HG02870 (cell line): ENCODE results near the gene SLC25A28.
A peak's percentile ranks its signal among the peaks of the same experiment; 100 is the strongest.
"Not testable (repeated sequence)": the region's sequence is repeated elsewhere in the genome, so short reads cannot be mapped to it uniquely, and the experiment has no call there.

Experiments
- ATAC-seq: cut with Tn5 transposase; IDR thresholded peaks from one replicate; pipeline ENCODE4 v1.9.1; 2021; ENCODE audit warnings: mild to moderate bottlenecking, moderate library complexity; ENCODE audit not compliant: unreplicated experiment

Gene SLC25A28

DNA sequence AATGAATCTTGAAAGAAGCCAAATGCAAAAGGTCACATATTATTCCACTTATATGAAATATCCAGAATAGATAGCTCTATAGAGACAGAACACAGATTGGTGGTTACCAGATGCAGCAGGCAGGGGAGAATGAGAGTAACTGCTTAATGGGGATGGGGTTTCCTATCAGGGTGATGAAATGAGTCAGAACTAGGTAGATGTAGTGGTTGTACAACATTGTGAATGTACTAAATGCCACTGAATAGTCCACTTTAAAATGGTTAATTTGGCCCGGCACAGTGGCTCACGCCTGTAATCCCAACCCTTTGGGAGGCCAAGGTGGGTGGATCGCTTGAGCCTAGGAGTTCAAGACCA, 9.4 kb upstream of the SLC25A28 start:
- peak; percentile 80 for ATAC-seq

DNA sequence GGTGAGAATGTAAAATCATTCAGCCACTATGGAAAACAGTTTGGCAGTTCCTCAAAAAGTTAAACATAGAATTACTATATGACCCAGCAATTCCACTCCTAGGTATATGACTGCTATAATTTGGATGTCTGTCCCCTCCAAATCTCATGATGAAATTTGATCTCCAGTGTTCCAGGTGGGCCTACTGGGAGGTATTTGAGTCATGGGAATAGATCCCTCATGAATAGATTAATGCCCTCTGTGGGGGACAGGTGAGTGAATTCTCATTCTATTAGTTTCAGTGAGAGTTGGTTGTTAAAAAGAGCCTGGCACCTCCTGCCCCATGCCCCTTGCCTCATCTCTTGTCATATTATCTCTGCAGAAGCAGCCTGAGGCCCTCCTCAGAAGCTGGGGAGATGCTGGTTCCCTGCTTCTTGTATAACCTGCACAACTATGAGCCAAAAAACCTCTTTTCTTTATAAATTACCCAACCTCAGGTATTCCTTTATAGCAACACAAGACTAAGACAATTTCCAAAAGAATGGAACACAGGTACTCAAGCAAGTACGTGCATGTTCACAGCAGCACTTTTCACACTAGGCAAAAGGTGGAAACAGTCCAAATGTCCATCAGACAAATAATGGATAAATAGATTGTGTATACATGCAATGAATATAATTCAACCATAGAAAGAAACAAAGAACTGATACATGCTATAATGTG, 8.8 kb upstream of the SLC25A28 start:
- peak; percentile 16 for ATAC-seq

DNA sequence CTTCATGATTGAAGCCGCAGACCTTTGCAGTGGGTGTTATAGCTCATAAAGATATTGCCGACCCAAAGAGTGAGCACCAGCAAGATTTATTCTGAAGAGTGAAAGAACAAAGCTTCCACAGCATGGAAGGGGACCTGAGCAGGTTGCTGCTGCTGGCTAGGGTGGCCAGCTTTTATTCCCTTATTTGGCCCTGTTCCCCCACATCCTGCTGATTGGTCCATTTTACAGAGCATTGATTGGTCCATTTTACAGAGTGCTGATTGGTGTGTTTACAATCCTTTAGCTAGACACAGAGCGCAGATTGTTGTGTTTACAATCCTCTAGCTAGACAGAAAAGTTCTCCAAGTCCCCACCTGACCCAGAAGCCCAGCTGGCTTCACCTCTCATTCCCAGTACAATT, 4.9 kb upstream of the SLC25A28 start:
- not testable (repeated sequence) for ATAC-seq

DNA sequence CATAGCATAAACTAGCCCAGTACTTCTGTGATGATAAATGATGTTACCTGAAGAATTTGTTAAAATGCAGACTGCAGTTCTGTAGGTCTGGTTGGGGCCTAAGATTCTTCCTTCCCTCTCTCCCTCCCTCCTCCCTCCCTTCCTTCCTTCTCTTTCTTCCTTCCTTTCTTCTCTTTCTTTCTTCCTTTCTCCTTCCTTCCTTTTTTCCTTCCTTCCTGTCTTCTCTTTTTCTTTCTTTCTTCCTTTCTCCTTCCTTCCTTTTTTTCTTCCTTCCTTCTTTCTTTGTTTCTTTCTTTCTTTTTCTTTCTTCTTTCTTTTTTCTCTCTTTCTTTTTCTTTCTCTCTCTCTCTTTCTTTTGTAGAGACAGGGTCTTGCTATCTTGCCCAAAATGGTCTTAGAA, 3.7 kb upstream of the SLC25A28 start:
- no peak for ATAC-seq

DNA sequence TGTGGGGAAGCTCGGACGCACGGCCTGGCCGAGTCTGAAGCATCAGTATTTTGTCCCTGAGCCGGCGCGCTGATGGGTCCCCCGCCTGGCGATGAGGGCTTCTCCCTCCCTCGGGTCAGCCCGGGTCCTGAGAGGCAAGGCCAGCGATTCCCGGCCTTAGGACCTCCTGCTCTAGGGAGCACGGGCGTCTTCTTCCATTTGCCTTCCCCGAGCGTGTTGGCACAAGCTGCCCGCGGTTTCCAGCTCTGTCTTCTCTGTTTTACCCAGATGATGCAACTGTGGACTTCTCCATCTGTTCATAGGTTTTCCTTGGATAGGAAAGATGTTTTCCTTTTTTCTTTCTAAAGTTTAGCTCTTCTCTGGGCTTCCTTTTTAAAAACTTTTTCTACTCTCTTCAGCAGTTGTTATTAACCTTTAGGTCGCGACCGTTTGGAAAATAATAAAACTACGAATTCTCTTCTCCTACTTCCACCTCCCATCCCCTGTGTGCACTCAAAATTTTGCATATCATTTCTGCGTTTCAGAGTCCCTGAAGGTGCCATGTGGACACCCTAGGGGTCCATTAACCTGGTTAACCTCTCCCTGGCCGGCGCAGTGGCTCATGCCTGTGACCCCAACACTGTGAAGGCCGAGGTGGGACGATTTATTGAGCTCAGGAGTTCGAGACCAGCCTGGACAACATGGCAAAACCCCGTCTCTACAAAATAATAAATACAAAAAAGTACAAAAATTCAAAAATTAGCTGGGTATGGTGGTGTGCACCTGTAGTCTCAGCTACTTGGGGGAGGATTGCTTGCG, 1.4 kb upstream of the SLC25A28 start:
- no peak for ATAC-seq

DNA sequence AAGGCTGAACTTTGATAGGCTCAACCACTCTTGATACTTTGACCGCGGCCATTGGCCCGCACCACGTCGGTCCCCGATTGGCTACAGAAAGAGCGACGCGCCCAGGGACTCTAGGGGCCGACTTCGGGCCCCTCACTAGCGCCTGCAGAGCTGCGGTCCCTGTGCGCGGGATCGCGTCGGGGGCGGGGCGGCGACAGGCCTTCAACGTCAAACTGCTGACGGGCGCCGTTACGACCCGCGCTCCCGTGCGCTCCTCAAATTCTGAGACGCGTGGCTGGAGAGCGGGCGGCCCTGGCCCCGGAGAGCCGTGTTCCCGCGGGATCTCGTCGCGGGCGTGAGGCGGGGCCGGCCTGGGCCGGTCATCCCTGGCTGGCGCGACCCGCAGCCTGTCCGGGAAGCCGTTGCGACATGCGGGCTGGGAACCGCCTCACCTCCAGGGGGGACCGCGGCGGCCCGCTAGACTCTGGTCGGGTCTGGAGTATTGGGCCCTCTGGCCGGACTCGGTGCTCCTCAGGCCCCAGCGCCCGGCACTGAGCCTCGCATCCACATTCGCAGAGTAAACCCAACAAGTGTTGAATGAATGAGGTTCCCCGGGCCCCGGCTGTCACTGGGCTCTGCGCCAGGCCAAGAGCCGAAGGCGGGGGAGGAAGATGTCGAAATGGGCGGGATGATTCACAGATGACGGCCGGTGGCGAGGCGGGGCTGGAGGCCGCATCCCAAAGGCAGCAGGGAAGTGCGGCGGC, 643 bp upstream of the SLC25A28 start:
- peak; percentile 84 for ATAC-seq

DNA sequence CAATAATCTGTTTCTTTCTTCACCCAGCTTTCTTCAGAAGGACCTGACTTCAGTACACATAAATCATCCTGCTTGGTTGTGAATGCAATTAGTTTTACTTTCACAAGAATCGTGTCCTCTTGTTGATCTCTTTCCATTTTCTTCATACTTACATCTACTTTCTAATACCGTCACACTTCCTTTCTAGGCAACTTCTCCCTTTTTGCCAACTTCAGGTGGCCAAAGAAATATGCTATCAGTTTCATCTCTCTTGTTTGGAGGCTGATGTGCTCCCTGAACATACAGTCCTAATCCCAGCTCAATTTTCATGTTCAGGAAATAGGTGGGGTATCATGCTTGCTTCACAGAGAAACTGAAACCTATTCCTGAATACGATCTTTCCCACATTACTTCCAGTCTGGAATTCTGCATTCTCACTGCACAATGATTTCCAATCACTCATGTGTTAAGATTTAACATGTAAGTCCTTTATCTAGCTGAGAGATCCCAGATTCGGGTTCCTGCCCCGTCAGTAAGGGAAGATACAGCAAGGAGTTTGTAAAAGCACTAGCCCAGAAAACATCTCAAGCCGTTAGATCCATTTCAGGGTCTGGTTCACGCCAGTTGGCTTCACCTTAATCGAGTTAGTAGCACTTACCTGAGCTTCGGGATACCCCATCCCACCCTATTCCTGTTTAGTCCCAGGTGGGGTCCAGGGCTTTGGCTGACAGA, 994 bp downstream of the SLC25A28 start:
- ATAC-seq = no peak

DNA sequence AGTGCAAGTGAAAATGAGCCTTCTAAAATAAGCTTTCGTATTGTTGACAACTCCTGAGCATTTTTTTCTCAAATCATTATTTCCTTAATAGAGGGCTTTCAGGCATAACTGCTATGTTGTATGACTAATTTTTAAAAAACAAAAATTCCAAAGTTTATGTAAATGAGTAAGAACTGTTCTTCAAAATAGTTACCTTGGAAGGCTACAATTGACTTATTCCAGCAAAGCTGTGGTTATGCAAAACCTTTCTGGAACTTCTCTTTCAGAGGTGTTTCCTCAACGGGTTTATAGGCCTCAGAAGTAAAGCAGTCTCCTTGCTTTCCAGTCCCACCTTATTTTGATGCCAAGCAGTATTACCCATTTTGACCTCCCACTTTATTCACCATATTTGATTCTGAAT, 2.5 kb downstream of the SLC25A28 start:
- no peak for ATAC-seq

DNA sequence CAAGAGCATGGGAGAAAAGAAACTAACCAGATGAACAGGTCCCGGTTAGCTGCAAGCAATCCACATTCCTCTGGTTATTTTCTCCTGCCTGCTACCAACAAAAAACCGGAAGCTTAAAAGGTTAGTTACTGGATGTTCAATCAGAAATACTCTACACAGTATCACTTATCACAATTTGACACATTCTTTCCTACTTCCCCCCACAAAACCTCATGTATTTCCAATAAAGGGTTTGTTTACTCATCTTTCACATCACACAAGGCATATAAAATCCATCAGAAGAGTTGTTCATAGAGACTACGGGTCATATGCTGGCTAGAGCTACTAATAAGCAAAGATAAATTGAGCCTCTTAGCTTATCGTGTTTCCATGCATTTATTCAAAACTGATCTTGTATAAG, 4.8 kb downstream of the SLC25A28 start:
- no peak for ATAC-seq

DNA sequence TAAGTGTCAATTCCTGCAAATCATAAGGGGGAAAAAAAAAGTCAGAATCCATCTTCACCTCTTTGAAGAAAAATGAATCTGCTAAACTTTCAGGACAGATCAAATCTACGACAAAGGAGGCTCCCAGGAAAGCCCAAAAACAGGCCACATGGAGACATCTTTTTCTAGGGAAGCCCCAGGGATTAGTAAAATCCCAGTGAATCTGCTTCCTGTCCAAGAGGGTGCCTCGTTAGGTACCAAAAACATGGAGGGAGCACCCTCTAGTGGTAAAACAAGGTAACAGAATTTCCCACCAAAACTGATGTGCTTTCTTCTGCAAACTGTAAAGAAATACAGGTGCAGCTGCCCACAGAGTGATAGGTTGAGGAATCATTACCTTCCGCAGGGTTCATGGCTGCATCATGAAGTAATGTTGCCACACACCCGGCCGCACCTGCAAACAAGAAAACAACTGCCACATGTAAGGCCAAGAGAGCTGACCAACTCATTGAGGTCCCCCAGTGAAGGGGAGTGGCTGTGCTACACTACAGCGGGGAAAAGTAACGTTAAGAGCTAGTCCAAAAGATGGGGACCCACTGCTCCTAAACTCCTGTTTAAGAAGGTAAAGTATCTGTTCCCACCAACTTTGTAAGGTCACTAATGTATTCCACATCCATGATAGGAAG, 7.9 kb downstream of the SLC25A28 start:
- ATAC-seq = peak; percentile 44

DNA sequence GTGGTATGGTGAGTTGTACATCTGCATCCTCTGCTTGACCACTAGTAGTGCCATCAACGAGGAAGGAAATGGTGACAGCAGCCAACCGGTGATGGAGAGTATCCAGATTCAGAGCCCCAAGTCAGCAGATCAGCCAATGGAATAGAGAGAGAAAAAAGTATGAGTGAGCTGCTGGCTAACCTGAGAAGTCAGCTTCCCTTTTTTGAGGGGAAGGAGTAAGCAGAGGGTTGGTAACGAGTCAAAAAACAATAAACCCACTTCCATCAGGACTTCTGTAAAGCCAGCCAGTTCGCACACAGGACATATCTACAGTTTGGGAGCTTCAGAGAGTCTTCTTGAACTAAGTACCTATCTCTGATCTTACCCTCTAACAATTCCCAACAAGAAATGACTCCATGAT, 8.9 kb downstream of the SLC25A28 start:
- ATAC-seq = no peak

DNA sequence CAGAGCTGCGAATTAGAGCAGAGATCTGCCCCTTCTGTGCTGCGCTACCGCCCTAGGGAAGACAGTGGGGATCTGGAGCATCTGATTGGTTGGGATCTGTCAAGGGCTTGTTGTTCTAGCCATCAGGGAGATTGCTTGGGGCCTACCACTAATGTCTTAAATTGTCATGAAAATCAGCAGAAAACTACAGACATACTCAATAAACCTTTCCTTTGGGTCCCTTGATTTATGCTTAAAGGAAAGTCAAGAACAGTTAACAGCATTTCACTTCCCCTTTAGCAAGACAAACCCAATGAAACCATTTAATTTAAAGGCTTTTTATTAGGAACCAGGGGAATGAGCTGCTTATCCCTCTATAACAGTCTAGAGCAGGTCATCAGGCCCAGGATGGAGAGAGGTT, 10.0 kb downstream of the SLC25A28 start:
- ATAC-seq = no peak

DNA sequence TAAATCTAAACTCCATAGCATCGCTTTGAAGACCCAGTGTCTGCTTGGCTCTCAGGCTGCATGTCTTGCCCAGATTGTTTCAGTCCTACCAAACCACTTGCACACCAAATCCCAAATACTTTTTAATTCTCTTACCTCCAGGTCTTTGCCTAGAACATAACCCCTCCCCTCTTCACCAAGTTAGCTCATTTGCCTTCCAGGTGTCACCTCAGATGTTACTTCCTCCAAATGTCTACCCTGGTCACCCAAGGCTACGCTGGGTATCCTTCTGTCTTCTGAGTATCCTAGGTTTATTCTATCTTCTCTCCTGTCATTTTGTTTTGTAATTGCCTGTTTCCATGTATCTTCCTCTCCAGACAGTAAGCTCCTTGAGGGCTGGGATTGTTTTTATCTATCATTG, 11.1 kb downstream of the SLC25A28 start:
- no peak for ATAC-seq

DNA sequence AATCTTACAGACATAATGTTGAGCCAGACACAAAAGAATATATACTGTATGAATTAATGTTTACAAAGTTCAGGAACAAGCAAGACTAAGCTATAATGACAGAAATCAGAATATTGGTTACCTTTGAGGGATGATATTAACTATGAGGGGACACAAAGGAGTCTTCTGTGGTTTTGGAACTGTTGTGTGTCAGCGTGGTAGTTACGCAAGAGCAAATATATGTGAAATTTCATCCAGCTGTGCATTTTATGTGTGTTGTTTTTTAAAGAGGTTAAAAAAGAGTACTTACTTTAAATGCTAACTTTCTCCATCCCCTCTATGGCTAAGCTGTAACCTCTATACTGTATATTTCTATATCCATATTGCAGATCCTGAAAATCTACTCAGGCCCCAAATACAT, 14.9 kb downstream of the SLC25A28 start:
- no peak for ATAC-seq

DNA sequence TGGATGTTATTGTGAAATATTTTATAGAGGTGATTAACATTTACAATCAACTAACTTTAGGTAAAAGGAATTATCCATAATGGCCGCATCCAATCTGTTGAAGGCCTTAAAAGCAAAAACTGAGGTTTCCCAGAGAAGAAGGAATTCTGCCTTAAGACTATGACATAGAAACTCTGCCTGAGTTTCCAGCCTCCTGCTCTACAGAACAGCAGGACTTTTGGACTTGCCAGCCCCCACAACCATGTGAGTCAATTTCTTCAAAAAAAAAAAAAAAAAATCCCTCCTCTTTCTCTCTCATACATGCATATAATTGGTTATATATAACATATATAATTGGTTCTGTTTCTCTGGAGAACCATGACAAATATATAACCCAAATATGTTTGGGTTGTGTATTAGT, 15.4 kb downstream of the SLC25A28 start:
- ATAC-seq = no peak

DNA sequence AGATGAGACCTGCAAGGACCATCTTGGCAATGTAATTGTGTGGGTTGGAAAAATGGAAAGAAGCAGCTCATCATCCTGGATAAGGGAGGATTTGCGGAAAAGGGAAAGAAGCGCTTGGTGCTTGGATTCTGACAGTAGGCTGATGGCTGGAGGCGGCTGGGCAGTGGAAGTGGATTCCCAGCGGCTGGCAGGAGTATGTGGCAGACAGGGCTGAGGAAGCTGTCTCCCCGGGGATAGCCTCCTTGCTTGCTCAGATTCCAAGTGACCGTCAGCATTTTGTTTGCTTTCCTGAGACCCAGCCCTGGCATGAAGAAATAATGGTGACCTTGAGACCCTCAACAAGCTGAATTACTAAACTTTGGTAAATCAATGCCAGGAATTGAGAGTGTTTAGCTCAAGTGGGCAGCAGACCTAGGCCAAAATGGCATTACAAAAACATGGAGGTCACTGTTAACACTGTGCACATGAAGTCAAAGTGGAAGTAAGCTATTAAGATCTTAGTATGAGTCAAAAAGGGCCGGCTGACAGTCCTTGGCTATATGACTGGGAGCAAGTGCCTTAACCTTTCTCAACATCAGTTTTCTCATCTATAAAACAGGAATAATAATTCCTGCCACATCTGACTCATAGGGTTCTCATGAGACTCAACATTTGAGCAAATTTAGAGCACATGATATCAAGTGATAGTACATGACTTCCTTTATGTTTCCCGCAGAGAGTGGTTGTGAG, 21.3 kb downstream of the SLC25A28 start:
- ATAC-seq = peak; percentile 75

DNA sequence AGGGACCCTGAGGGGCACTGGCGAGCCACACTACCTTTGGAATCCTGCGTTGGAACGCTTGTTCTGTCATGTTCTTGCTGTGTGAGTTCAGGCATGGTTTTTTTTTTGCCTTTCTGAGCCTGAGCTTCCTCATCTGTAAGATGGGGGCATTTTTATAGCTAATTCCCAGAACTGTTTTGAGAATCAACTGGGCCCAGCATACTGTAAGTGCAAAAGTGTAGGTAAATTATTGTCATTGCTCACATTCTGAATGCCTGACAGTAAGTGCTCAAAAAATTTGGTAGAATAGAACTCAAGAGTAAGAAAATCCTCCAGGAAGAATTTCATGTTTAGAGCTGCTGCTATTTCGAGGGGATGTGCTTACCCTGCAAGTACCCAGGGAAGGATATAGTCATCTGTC, 22.2 kb downstream of the SLC25A28 start:
- ATAC-seq = no peak

DNA sequence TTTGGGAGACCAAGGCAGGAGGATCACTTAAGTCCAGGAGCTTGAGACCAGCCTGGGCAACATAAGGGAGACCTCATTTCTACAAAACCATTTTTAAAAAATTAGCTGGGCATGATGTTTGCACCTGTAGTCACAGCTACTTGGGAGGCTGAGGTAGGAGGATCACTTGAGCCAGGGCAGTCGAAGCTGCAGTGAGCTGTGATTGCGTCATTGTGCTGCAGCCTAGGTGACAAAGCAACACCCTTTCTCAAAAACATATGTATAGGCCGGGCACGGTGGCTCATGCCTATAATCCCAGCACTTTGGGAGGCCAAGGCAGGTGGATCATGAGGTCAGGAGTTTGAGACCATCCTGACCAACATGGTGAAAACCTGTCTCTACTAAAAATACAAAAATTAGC, 23.5 kb downstream of the SLC25A28 start:
- not testable (repeated sequence) for ATAC-seq

DNA sequence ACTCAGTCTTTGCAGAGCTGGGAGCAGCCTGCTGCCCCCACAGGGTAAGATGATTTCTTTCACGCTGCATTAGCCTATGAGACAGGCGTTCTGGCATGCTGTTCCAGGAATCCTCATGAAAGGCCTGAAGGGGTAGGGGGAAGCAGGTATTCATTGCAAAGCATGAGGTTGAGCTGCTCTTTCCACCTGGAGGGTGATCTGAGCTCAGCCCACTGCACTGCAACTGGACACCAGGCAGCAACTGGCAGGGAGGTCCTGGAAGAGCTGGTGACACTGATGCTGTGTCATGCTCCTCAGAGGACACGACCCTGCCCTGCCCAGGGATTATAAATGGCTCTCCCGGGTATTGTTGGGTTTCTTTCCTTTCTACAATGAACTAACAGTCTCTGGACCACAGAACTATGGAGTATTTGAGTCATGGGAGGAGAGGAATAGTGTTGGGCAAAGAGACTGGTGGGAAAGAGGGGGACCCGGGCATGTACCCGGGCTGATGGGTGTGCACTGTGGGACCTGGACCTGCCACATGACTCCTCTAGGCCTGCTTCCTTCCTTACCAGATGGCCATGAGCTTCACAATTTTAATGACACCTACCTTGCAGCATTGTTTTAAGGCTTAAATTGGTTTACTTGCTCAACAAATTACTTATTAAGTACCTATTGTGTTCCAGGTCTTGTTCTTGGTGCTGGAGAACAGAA, 24.3 kb downstream of the SLC25A28 start:
- ATAC-seq = no peak
